SJSA1 (cell line): ENCODE measurements around the gene GPR27. TPM values are rescaled to one million over a fixed set of nuclear protein-coding genes. Genes with fewer than 3 reads are reported as not detected.

ENCODE experiments used
- DNase-seq, 2 experiments: peaks; one replicate each; pipeline ENCODE4 v3.0.0-alpha.2; 2015 to 2020; ENCODE audit warnings: low spot score in 2 of 2, low read depth in 1 of 2
- H3K27ac ChIP-seq: fragments of 250-450 bp; sonication (Bioruptor Pico); 2 replicates; pipeline ENCODE4 v1.5.1; 2020; ENCODE audit warnings: mild to moderate bottlenecking, moderate library complexity
- H3K27me3 ChIP-seq: fragments of 250-450 bp; sonication (Bioruptor Pico); replicated peaks from 2 replicates; pipeline ENCODE4 v1.5.1; 2020; ENCODE audit warnings: mild to moderate bottlenecking, moderate library complexity
- H3K36me3 ChIP-seq: fragments of 250-450 bp; sonication (Bioruptor Pico); 2 replicates; pipeline ENCODE4 v1.5.1; 2020; ENCODE audit warnings: mild to moderate bottlenecking
- H3K4me1 ChIP-seq: fragments of 250-450 bp; sonication (Bioruptor Pico); replicated peaks from 2 replicates; pipeline ENCODE4 v1.6.1; 2021; ENCODE audit warnings: mild to moderate bottlenecking
- H3K4me3 ChIP-seq: fragments of 250-450 bp; sonication (Bioruptor Pico); 2 replicates; pipeline ENCODE4 v1.5.1; 2020; ENCODE audit warnings: mild to moderate bottlenecking
- H3K9me3 ChIP-seq: fragments of 250-450 bp; sonication (Bioruptor Pico); replicated peaks from 2 replicates; pipeline ENCODE4 v1.5.1; 2020; ENCODE audit warnings: mild to moderate bottlenecking
- total RNA-seq: library from RNA; depleted of rRNA; stranded (reverse); fragments of >200 nt; shearing (Covaris generic); gene quantifications from 2 replicates; pipeline ENCODE4 v1.2.3, GENCODE V29; 2014

The GPR27 gene
- total RNA-seq, 1 experiment from 2014 or later, result not detected

DNA sequence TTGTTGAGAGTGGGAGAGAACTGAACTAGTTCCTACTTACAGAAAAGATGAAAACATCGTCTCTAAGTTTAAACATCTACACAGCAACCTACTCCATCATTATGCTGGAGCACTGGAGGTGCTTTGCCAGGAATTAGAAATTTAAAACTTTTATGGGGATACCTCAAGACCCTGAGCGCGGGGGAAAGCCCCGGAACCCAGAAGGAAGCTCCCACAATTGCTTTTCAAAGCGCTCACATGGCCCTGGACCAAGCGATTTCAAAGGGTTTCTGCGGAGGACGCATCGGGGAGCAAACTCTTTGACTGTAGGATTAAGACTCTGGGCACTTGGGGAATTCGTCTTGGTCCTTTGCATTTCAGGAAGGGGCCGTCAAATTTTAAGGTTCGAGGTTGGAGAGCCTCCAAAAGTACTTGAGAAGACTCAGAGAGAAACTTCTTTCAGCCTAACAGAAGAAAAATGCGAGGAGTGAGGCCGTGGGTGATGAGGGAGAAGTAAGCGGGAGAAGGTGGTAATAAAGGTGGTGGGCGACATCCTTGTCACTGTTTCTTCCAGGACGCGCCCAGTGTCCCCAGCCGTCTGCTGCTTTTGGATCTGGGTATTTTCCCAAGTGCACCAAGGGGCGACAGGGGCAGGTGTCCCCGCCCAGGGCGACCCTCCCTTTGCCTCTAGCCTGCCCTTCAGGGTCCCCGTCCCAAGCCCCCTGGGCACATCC lies 30.7 kb downstream of the GPR27 start:
- H3K27me3 ChIP-seq, result peaks cover 68% of the 10 kb centered on the region

DNA sequence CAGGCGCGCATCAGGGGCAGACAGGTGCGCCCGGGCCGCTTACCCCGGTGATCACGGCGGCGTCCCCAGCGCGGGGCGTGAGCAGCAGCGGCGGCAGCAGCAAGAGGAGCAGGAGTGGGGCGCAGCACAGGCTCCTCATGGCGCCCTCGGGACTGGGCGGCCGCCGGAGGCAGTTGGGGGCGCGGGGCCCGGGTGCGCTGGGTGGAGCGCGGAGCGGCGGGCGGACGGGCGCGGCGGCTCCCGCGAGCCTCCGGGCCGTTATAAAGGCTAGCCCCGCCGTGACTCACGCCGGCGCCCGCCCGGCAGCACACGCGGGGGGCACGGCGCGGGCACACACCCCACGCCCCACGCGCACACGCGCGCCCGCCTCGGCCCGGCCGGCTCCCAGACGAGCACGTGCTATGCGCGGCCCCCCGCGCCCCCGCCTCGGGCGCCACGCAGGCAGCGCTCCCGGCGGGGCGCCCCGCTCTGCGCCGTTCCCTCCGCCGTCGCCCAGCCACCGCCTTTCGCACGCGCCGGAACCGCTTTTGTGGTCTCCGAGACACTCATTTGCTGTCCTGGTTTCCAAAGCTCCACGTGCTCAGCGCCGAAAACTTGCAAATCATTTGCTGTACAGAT lies 31.4 kb downstream of the GPR27 start, which contains the start of gene PROK2:
TSS of gene PROK2 (minus strand) at position 235 of the 618 bp plus-strand sequence. CDS start at position 139, 96 bp downstream.
- Histone ChIP-seq H3K27ac (no peak within 1 kb of the TSS), H3K4me3 (0 out of 2 replicates have a peak within 1 kb of the TSS, but pooled peaks have one; percentile 8), H3K9me3 (no peaks in the 10 kb centered on the region), H3K36me3 (no peaks in the 10 kb centered on the region), H3K4me1 (peaks cover 6% of the 10 kb centered on the region; the same call in 1 of the 2 replicates), H3K27me3 (peaks cover 65% of the 10 kb centered on the region)
- DNase-seq, result no peak

More for the DNA sequence above, 30.7 kb downstream of the GPR27 start:
- Histone ChIP-seq H3K4me3 (no peak overlapping the region), H3K4me1 (peaks cover 6% of the 10 kb centered on the region; the same call in 1 of the 2 replicates), H3K9me3 (no peaks in the 10 kb centered on the region), H3K36me3 (no peaks in the 10 kb centered on the region), H3K27ac (no peak overlapping the region)
- DNase-seq, result no peak

DNA sequence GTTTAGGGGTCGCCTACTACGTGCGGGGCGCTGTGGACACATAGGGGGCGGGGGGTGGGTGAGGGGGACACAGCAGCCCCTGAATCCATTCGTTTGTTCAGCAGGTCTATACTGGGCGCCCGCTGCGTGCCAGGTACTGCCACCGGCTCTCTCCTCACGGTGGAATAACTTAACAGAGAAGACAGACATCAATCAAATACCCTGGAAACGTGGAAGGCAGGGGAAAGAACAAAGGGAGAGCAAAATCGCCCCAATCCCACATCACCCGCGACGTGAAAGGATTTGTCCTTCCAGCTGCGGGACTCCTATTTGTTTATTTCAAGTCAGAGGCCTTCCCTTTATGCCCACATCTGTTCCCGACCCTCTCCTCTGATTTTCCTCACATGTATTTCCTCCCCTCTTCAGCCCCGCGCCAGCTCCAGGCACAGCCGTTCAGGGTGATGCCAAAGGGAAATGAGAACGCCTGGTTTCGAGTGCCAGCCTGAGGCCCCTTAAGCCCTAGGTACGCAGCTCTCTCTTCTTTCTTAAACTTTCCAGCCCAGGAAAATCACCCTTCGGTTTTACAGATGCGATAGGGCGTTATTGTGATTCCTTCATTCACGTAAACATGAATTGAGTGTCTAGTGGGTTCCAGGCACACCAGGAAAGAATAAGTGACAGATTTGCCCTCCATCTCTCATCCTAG lies 32.0 kb downstream of the GPR27 start:
- H3K4me3 ChIP-seq, result no peak overlapping the region
- no peak for DNase-seq
- H3K4me1 ChIP-seq, result peaks cover 6% of the 10 kb centered on the region; the same call in 1 of the 2 replicates
- H3K27ac ChIP-seq, result no peak overlapping the region
- H3K36me3 ChIP-seq, result no peaks in the 10 kb centered on the region
- no peaks in the 10 kb centered on the region for H3K9me3 ChIP-seq
- peaks cover 62% of the 10 kb centered on the region for H3K27me3 ChIP-seq

DNA sequence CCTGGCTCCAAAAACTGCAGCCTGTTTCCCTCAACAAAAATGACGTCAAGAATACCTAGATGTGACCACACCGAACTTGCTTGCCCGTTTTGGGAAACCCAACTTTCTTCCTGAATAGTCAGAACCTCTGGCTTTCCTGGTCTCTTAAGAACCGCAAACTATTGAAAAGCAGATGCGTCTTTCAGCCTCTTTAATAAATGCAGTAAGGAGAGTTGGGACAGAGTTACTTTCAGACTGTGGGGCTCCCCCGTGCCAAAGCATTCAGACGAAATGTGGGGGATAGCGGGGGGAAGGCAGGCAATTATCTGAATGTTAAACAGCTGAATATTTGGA lies 32.5 kb downstream of the GPR27 start:
- no peak overlapping the region for H3K27ac ChIP-seq
- H3K4me1 ChIP-seq, result peaks cover 6% of the 10 kb centered on the region; the same call in 1 of the 2 replicates
- DNase-seq, result no peak
- peaks cover 62% of the 10 kb centered on the region for H3K27me3 ChIP-seq
- no peak overlapping the region for H3K4me3 ChIP-seq
- no peaks in the 10 kb centered on the region for H3K9me3 ChIP-seq
- H3K36me3 ChIP-seq, result no peaks in the 10 kb centered on the region

DNA sequence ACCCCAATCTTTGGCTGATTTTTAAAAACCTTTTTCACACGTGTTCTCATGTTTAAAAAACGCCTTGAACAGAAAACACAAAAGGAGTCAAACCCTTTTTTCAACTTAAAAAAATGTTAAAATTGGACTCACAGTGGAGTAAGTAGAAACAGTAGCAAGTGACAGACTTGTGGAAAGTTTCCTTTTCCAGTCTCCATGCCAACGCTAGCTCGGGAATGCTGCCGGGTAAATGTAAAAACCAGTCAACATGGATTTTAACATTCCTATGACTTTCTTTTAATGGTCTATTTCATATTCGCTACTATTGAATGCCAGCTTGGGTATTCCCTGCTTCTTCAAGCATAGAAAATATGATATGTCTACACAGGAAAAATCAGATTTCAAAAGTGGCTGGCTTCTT lies 32.9 kb downstream of the GPR27 start:
- no peak overlapping the region for H3K4me3 ChIP-seq
- peaks cover 59% of the 10 kb centered on the region for H3K27me3 ChIP-seq
- H3K4me1 ChIP-seq, result peaks cover 6% of the 10 kb centered on the region; the same call in 1 of the 2 replicates
- DNase-seq, result no peak
- no peaks in the 10 kb centered on the region for H3K36me3 ChIP-seq
- H3K9me3 ChIP-seq, result no peaks in the 10 kb centered on the region
- no peak overlapping the region for H3K27ac ChIP-seq

GRCh38 chr3:71787851-71788405 lies 34.3 kb downstream of the GPR27 start:
- Histone ChIP-seq H3K4me3 (no peak overlapping the region), H3K36me3 (no peaks in the 10 kb centered on the region), H3K27ac (no peak overlapping the region), H3K27me3 (peaks cover 52% of the 10 kb centered on the region), H3K4me1 (peaks cover 6% of the 10 kb centered on the region; the same call in 1 of the 2 replicates), H3K9me3 (no peaks in the 10 kb centered on the region)
- DNase-seq, result no peak

- Histone ChIP-seq H3K9me3 (no peaks in the 10 kb centered on the region), H3K36me3 (no peaks in the 10 kb centered on the region), H3K4me3 (no peak overlapping the region), H3K4me1 (peaks cover 3% of the 10 kb centered on the region; the same call in 1 of the 2 replicates), H3K27ac (no peak overlapping the region), H3K27me3 (peaks cover 32% of the 10 kb centered on the region)
- DNase-seq, result no peak
Observed at GRCh38 chr3:71789922-71790321, 36.3 kb downstream of the GPR27 start.

- Histone ChIP-seq H3K4me3 (no peak overlapping the region), H3K27ac (no peak overlapping the region), H3K9me3 (no peaks in the 10 kb centered on the region), H3K36me3 (no peaks in the 10 kb centered on the region), H3K4me1 (no peaks in the 10 kb centered on the region), H3K27me3 (peaks cover 17% of the 10 kb centered on the region)
- no peak for DNase-seq
Observed at GRCh38 chr3:71791634-71792033, 38.0 kb downstream of the GPR27 start.

GRCh38 chr3:71796290-71796689 lies 42.6 kb downstream of the GPR27 start:
- Histone ChIP-seq H3K36me3 (no peaks in the 10 kb centered on the region), H3K4me3 (no peak overlapping the region), H3K27ac (no peak overlapping the region), H3K9me3 (no peaks in the 10 kb centered on the region), H3K27me3 (peaks cover 12% of the 10 kb centered on the region; the same call in 1 of the 2 replicates), H3K4me1 (no peaks in the 10 kb centered on the region)
- DNase-seq, result no peak

DNA sequence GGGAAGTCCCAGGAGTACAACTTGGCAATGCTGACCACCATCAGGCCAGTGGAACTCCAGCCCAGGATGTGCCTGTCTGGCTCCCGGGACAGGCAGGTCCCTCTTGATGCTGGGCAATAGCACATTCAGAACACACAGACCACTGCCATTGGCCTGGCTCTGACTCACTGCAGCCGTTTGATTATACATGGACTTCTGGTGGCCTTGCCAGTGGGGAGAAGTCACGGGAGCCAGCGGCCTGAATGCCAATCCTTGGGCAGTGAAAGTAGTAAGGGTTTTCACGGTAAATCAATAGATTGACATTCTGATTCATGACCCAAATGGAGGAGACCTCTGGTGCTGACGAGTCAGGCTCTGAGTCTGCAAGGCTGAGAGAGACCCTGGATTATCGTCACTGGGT lies 43.8 kb downstream of the GPR27 start:
- no peaks in the 10 kb centered on the region for H3K4me1 ChIP-seq
- peaks cover 12% of the 10 kb centered on the region; the same call in 1 of the 2 replicates for H3K27me3 ChIP-seq
- no peak overlapping the region for H3K27ac ChIP-seq
- H3K36me3 ChIP-seq, result no peaks in the 10 kb centered on the region
- H3K9me3 ChIP-seq, result no peaks in the 10 kb centered on the region
- no peak for DNase-seq
- no peak overlapping the region for H3K4me3 ChIP-seq

DNA sequence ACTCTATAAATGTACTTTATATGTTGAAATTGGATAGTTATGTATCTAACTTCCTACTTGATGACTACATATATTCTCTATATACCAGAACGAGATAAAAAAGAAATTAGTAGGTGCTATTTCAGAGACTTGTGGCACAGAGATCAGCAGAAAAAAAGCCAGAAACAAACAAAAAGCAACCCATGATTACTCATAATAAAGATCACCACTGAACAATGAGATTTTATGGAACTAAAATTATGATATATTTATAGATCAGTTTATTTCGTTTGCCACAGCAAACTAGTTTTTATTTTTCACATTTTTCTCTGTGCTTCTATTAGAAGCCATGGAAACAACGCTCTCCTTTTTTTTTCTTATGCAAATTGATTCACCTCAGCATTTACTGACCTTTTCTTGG lies 46.4 kb downstream of the GPR27 start:
- peaks cover 12% of the 10 kb centered on the region; the same call in 1 of the 2 replicates for H3K27me3 ChIP-seq
- no peaks in the 10 kb centered on the region for H3K4me1 ChIP-seq
- no peak overlapping the region for H3K4me3 ChIP-seq
- no peak overlapping the region for H3K27ac ChIP-seq
- no peak for DNase-seq
- no peaks in the 10 kb centered on the region for H3K9me3 ChIP-seq
- no peaks in the 10 kb centered on the region for H3K36me3 ChIP-seq

DNA sequence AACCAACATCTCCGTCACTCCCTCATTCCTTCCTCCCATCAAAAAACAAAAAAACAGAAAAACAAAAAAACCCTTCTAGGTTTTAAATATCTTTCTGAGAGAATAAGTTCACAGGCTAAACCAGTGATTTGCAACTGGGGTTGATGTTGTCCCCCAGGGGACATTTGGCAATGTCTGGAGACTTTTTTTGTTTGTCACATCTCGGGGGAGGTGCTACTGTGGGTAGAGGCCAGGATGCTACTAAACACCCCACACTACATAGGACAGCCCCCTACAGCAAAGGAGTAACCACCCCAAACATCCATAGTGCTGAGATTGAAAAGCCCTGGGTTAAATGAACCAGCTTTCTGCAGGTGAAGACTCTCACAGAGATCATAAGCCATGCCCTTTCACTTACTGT lies 48.3 kb downstream of the GPR27 start:
- no peak for DNase-seq
- Histone ChIP-seq H3K27me3 (peaks cover 12% of the 10 kb centered on the region; the same call in 1 of the 2 replicates), H3K4me1 (no peaks in the 10 kb centered on the region), H3K4me3 (no peak overlapping the region), H3K36me3 (no peaks in the 10 kb centered on the region), H3K9me3 (no peaks in the 10 kb centered on the region), H3K27ac (no peak overlapping the region)

DNA sequence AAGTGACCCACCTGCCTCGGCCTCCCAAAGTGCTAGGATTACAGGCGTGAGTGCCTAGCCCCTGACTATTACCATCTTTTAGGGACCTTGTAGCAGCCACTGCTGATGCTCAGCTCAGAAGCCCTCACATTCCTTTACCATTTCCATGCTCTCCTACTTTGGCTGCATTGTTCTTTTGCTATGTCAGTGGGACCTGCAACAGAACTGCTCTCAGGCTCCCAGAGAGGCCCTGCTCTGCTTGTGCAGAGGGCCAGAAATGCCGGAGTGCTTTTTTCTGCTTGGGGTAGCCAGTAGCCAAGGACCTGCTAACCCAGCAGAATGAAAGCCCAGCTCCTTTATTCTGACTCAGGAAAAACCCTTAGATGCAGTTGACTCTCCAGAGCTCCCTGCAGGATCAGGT lies 49.6 kb downstream of the GPR27 start:
- H3K36me3 ChIP-seq, result no peaks in the 10 kb centered on the region
- no peaks in the 10 kb centered on the region for H3K4me1 ChIP-seq
- H3K27me3 ChIP-seq, result peaks cover 11% of the 10 kb centered on the region; the same call in 1 of the 2 replicates
- DNase-seq, result no peak
- H3K9me3 ChIP-seq, result no peaks in the 10 kb centered on the region
- H3K27ac ChIP-seq, result no peak overlapping the region
- no peak overlapping the region for H3K4me3 ChIP-seq
